H9 (cell line): ENCODE results near the gene IGFL4. TPM values are rescaled to one million over a fixed set of nuclear protein-coding genes. Genes with fewer than 3 reads are reported as not detected.

Experiments used
- DNase-seq: peaks from one replicate; pipeline ENCODE4 v3.0.0-alpha.2; 2017
- H2AFZ ChIP-seq: one replicate; pipeline ENCODE4 v1.6.1; 2013; ENCODE audit warnings: mild to moderate bottlenecking, low read length, control low read depth, moderate library complexity
- H2AK5ac ChIP-seq: 2 replicates; pipeline ENCODE4 v1.6.1; 2013; ENCODE audit warnings: low read length, control low read depth, mixed read lengths; ENCODE audit not compliant: insufficient read length
- H2BK120ac ChIP-seq: one replicate; pipeline ENCODE4 v1.6.1; 2013; ENCODE audit warnings: low read depth, mild to moderate bottlenecking, low read length, control low read depth, inconsistent platforms; ENCODE audit not compliant: poor library complexity, severe bottlenecking
- H2BK12ac ChIP-seq: 2 replicates; pipeline ENCODE4 v1.6.1; 2013; ENCODE audit warnings: low read length, control low read depth, mixed read lengths, low read depth; ENCODE audit not compliant: insufficient read length
- H2BK15ac ChIP-seq: 2 replicates; pipeline ENCODE4 v1.6.1; 2013; ENCODE audit warnings: low read depth, low read length, control low read depth
- H2BK20ac ChIP-seq: one replicate; pipeline ENCODE4 v1.6.1; 2013; ENCODE audit warnings: low read depth, mild to moderate bottlenecking, low read length, control low read depth, inconsistent platforms; ENCODE audit not compliant: poor library complexity, severe bottlenecking
- H2BK5ac ChIP-seq: 2 replicates; pipeline ENCODE4 v1.6.1; 2013; ENCODE audit warnings: low read length, control low read depth, mixed read lengths; ENCODE audit not compliant: insufficient read length
- H3K14ac ChIP-seq: 2 replicates; pipeline ENCODE4 v1.6.1; 2013; ENCODE audit warnings: low read length, control low read depth; ENCODE audit not compliant: insufficient read depth
- H3K18ac ChIP-seq: 2 replicates; pipeline ENCODE4 v1.6.1; 2013; ENCODE audit warnings: low read depth, mild to moderate bottlenecking, mixed read lengths, low read length, control low read depth; ENCODE audit not compliant: insufficient read length
- H3K23ac ChIP-seq: 2 replicates; pipeline ENCODE4 v1.6.1; 2013; ENCODE audit warnings: low read length, control low read depth, mixed read lengths, low read depth; ENCODE audit not compliant: insufficient read length
- H3K23me2 ChIP-seq: 2 replicates; pipeline ENCODE4 v1.6.1; 2013; ENCODE audit warnings: low read depth, mild to moderate bottlenecking, mixed read lengths, low read length, control low read depth; ENCODE audit not compliant: insufficient read length, poor library complexity, severe bottlenecking
- H3K27ac ChIP-seq: 2 replicates; pipeline ENCODE4 v1.5.1; 2013; ENCODE audit warnings: low read length, control low read depth, mixed read lengths, low read depth; ENCODE audit not compliant: insufficient read length
- H3K27me3 ChIP-seq: 2 replicates; pipeline ENCODE4 v1.6.1; 2013; ENCODE audit warnings: low read length, control low read depth, inconsistent platforms; ENCODE audit not compliant: insufficient read depth
- H3K4ac ChIP-seq: 2 replicates; pipeline ENCODE4 v1.6.1; 2013; ENCODE audit warnings: low read depth, mild to moderate bottlenecking, control low read depth, inconsistent platforms, low read length, moderate library complexity
- H3K4me1 ChIP-seq: 2 replicates; pipeline ENCODE4 v1.6.1; 2013; ENCODE audit warnings: low read length, control low read depth, inconsistent platforms; ENCODE audit not compliant: insufficient read depth
- H3K4me2 ChIP-seq: 2 replicates; pipeline ENCODE4 v1.6.1; 2013; ENCODE audit warnings: low read length, control low read depth, mixed read lengths; ENCODE audit not compliant: insufficient read length, insufficient read depth
- H3K56ac ChIP-seq: 2 replicates; pipeline ENCODE4 v1.6.1; 2013; ENCODE audit warnings: low read depth, mild to moderate bottlenecking, mixed read lengths, low read length, control low read depth; ENCODE audit not compliant: insufficient read length
- H3K79me1 ChIP-seq: 2 replicates; pipeline ENCODE4 v1.6.1; 2013; ENCODE audit warnings: low read depth, mild to moderate bottlenecking, moderate library complexity, low read length, control low read depth, inconsistent platforms; ENCODE audit not compliant: insufficient read depth, poor library complexity, severe bottlenecking
- H3K79me2 ChIP-seq: 2 replicates; pipeline ENCODE4 v1.6.1; 2013; ENCODE audit warnings: low read length, control low read depth, inconsistent platforms; ENCODE audit not compliant: insufficient read depth
- H3K9ac ChIP-seq: 2 replicates; pipeline ENCODE4 v1.6.1; 2013; ENCODE audit warnings: low read length, control low read depth, mixed read lengths; ENCODE audit not compliant: insufficient read length; ENCODE audit errors: extremely low read depth
- H3K9me3 ChIP-seq: one replicate; pipeline ENCODE4 v1.6.1; 2013; ENCODE audit warnings: low read depth, low read length, inconsistent platforms; ENCODE audit not compliant: control insufficient read depth
- H3T11ph ChIP-seq: one replicate; pipeline ENCODE4 v1.6.1; 2013; ENCODE audit warnings: mild to moderate bottlenecking, low read length, control low read depth, inconsistent platforms
- H4K20me1 ChIP-seq: one replicate; pipeline ENCODE4 v1.6.1; 2013; ENCODE audit not compliant: control insufficient read depth, insufficient read length, insufficient read depth
- H4K5ac ChIP-seq: 2 replicates; pipeline ENCODE4 v1.6.1; 2013; ENCODE audit warnings: low read depth, mild to moderate bottlenecking, mixed read lengths, low read length, control low read depth; ENCODE audit not compliant: insufficient read length
- H4K8ac ChIP-seq: replicated peaks from 2 replicates; pipeline ENCODE4 v1.6.1; 2013; ENCODE audit warnings: low read length, control low read depth, mixed read lengths, low read depth; ENCODE audit not compliant: insufficient read length
- H4K91ac ChIP-seq: 2 replicates; pipeline ENCODE4 v1.6.1; 2013; ENCODE audit warnings: low read depth, mild to moderate bottlenecking, moderate library complexity, mixed read lengths, low read length, control low read depth; ENCODE audit not compliant: insufficient read length
- H3K27ac Mint-ChIP-seq, 3 experiments: 2 replicates in 2 of 3; 3 replicates in 1 of 3; pipeline ENCODE4 v1.8.0; 2020 to 2021; ENCODE audit warnings: mixed read lengths in 3 of 3, mild to moderate bottlenecking in 1 of 3, moderate library complexity in 1 of 3
- H3K27me3 Mint-ChIP-seq: 2 replicates; pipeline ENCODE4 v1.8.0; 2021; ENCODE audit warnings: low read depth, mild to moderate bottlenecking, moderate library complexity, mixed read lengths
- H3K36me3 Mint-ChIP-seq, 3 experiments: 2 replicates in 2 of 3; 3 replicates in 1 of 3; pipeline ENCODE4 v1.8.0; 2020 to 2021; ENCODE audit warnings: low read depth in 3 of 3, mixed read lengths in 3 of 3; ENCODE audit not compliant: insufficient read depth in 1 of 3
- H3K4me1 Mint-ChIP-seq, 2 experiments: 2 replicates each; pipeline ENCODE4 v1.8.0; 2020; ENCODE audit warnings: mixed read lengths in 2 of 2
- H3K4me3 Mint-ChIP-seq, 2 experiments: 2 replicates in 1 of 2; 3 replicates in 1 of 2; pipeline ENCODE4 v1.8.0; 2020 to 2021; ENCODE audit warnings: mild to moderate bottlenecking in 2 of 2, mixed read lengths in 2 of 2, moderate library complexity in 1 of 2
- H3K9me3 Mint-ChIP-seq, 2 experiments: 2 replicates in 1 of 2; 3 replicates in 1 of 2; pipeline ENCODE4 v1.8.0; 2020; ENCODE audit warnings: mild to moderate bottlenecking in 2 of 2, mixed read lengths in 2 of 2, moderate library complexity in 1 of 2
- WGBS: extraction: QIAGEN DNeasy Blood & Tissue Kit; methylation state at CpG from one replicate; pipeline ENCODE4 v1.1.7; 2013; ENCODE audit warnings: missing lambda C conversion rate, low lambda C conversion rate, mixed read lengths; ENCODE audit not compliant: insufficient read length; ENCODE audit errors: extremely low coverage; 5-methylcytosine and 5-hydroxymethylcytosine counted together
- total RNA-seq: library from RNA; stranded (reverse); gene quantifications from 2 replicates; pipeline ENCODE4 v1.2.1, GENCODE V29; 2021
- TF ChIP-seq, protein P1 (sequence below): fragments of 200-600 bp; sonication (generic); conservative IDR thresholded peaks from 3 replicates; pipeline ENCODE4 v1.8.0; 2021; ENCODE audit warnings: antibody characterized with exemption, mild to moderate bottlenecking

The IGFL4 gene
- total RNA-seq, 1 experiment from 2014 or later: 0.33 TPM

DNA sequence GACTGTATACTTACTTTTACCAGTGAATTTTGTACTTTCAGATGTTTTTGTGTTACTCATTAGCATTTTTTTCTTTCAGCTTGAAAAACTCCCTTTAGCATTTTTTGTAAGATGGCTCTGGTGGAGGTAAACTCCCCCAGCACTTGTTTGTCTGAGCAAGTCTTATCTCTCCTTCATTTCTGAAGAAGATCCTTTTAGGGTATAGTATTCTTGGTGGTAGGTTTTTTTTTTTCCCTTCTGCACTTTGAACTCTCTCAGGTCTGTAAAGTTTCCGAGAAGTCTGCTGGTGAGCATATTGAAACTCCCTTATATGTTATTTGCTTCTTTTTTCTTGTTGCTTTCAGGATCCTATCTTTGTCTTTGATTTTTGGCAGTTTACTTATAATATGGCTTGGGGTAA, 48.6 kb upstream of the IGFL4 start:
- Histone ChIP-seq H4K8ac (no peak overlapping the region), H4K20me1 (no peaks in the 10 kb centered on the region), H2AK5ac (no peak overlapping the region), H3K79me2 (no peaks in the 10 kb centered on the region), H3K14ac (no peak overlapping the region), H3T11ph (no peak overlapping the region), H3K9ac (no peak overlapping the region), H3K9me3 (no peaks in the 10 kb centered on the region), H2BK120ac (no peak overlapping the region), H3K23me2 (no peaks in the 10 kb centered on the region), H2BK20ac (no peak overlapping the region), H3K27me3 (no peaks in the 10 kb centered on the region), H3K23ac (no peak overlapping the region), H3K56ac (no peak overlapping the region), H2BK15ac (no peak overlapping the region), H3K79me1 (no peaks in the 10 kb centered on the region), H3K18ac (no peak overlapping the region), H3K27ac (no peak overlapping the region), H4K5ac (no peak overlapping the region), H2BK12ac (no peak overlapping the region), H2BK5ac (no peak overlapping the region), H3K4me1 (no peaks in the 10 kb centered on the region), H4K91ac (no peak overlapping the region), H2AFZ (no peak overlapping the region), H3K4me2 (no peak overlapping the region), H3K4ac (no peak overlapping the region)
- Mint-ChIP-seq H3K36me3 (no peaks in the 10 kb centered on the region; a peak in 4 of 7 replicates), H3K27ac (no peak overlapping the region), H3K4me3 (no peak overlapping the region), H3K4me1 (no peaks in the 10 kb centered on the region), H3K27me3 (peaks cover 6% of the 10 kb centered on the region), H3K9me3 (peaks cover 7 to 16% of the 10 kb centered on the region in 2 experiments; a peak in 4 of 5 replicates)
- TF ChIP-seq, protein P1, sequence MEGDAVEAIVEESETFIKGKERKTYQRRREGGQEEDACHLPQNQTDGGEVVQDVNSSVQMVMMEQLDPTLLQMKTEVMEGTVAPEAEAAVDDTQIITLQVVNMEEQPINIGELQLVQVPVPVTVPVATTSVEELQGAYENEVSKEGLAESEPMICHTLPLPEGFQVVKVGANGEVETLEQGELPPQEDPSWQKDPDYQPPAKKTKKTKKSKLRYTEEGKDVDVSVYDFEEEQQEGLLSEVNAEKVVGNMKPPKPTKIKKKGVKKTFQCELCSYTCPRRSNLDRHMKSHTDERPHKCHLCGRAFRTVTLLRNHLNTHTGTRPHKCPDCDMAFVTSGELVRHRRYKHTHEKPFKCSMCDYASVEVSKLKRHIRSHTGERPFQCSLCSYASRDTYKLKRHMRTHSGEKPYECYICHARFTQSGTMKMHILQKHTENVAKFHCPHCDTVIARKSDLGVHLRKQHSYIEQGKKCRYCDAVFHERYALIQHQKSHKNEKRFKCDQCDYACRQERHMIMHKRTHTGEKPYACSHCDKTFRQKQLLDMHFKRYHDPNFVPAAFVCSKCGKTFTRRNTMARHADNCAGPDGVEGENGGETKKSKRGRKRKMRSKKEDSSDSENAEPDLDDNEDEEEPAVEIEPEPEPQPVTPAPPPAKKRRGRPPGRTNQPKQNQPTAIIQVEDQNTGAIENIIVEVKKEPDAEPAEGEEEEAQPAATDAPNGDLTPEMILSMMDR: no peak
- WGBS: no CpG with 5 or more reads among the region's 1 CpG
- DNase-seq: no peak
